DND-41 (cell line): Measurements from ENCODE around the gene CPEB1.

Experiments used
- EZH2 ChIP-seq: IDR thresholded peaks from 3 replicates; pipeline ENCODE4 v1.6.1; 2012; ENCODE audit warnings: borderline replicate concordance, low read depth, mild to moderate bottlenecking, moderate library complexity, low read length, inconsistent platforms; ENCODE audit not compliant: severe bottlenecking
- TF ChIP-seq, protein P1 (sequence below): IDR thresholded peaks from 2 replicates; pipeline ENCODE4 v1.5.1; 2012; ENCODE audit warnings: borderline replicate concordance, low read length, moderate library complexity, mild to moderate bottlenecking; ENCODE audit not compliant: poor library complexity, severe bottlenecking; ENCODE audit errors: extremely low read depth

- TF ChIP-seq EZH2: no peak
- TF ChIP-seq, protein P1, sequence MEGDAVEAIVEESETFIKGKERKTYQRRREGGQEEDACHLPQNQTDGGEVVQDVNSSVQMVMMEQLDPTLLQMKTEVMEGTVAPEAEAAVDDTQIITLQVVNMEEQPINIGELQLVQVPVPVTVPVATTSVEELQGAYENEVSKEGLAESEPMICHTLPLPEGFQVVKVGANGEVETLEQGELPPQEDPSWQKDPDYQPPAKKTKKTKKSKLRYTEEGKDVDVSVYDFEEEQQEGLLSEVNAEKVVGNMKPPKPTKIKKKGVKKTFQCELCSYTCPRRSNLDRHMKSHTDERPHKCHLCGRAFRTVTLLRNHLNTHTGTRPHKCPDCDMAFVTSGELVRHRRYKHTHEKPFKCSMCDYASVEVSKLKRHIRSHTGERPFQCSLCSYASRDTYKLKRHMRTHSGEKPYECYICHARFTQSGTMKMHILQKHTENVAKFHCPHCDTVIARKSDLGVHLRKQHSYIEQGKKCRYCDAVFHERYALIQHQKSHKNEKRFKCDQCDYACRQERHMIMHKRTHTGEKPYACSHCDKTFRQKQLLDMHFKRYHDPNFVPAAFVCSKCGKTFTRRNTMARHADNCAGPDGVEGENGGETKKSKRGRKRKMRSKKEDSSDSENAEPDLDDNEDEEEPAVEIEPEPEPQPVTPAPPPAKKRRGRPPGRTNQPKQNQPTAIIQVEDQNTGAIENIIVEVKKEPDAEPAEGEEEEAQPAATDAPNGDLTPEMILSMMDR: no peak
These were observed 110.5 kb downstream of the CPEB1 start for GRCh38 chr15:82536409-82537350.
